WERI-Rb-1 (cell line): Measurements from ENCODE around the gene ZSCAN5A.
A peak's percentile ranks its signal among the peaks of the same experiment; 100 is the strongest.

ENCODE experiments used
- DNase-seq: peaks from one replicate; pipeline ENCODE4 v3.0.0-alpha.2; 2020
- H3K27ac ChIP-seq: fragments of 250-450 bp; sonication (Bioruptor Pico); 2 replicates; pipeline ENCODE4 v1.5.1; 2020; ENCODE audit warnings: mild to moderate bottlenecking, moderate library complexity
- H3K27me3 ChIP-seq: fragments of 250-450 bp; sonication (Bioruptor Pico); 2 replicates; pipeline ENCODE4 v1.5.1; 2021; ENCODE audit warnings: mild to moderate bottlenecking, low read depth, moderate library complexity; ENCODE audit not compliant: insufficient read depth, severe bottlenecking
- H3K36me3 ChIP-seq: fragments of 250-450 bp; sonication (Bioruptor Pico); 2 replicates; pipeline ENCODE4 v1.5.1; 2020; ENCODE audit warnings: mild to moderate bottlenecking, moderate library complexity
- H3K4me3 ChIP-seq: 2 replicates; pipeline ENCODE4 v1.5.1; 2011; ENCODE audit warnings: low read depth, mild to moderate bottlenecking, control low read depth, low read length
- H3K9me3 ChIP-seq: fragments of 250-450 bp; sonication (Bioruptor Pico); 2 replicates; pipeline ENCODE4 v1.5.1; 2021; ENCODE audit warnings: mild to moderate bottlenecking, moderate library complexity; ENCODE audit not compliant: severe bottlenecking
- CTCF ChIP-seq: IDR thresholded peaks from 2 replicates; pipeline ENCODE4 v1.5.1; 2011; ENCODE audit warnings: low read depth, mild to moderate bottlenecking, control low read depth, inconsistent platforms, low read length

ZSCAN5A gene

GRCh38 chr19:56273563-56274117, 41.0 kb downstream of the ZSCAN5A start:
- no peak for TF ChIP-seq CTCF
- H3K27ac ChIP-seq = no peak overlapping the region

GRCh38 chr19:56272161-56272798, 42.4 kb downstream of the ZSCAN5A start, which contains the start of gene EDDM13:
Gene EDDM13 (plus strand): TSS chr19:56272748. CDS start chr19:56272835, 87 bp downstream.
- Histone ChIP-seq H3K4me3 (no peak within 1 kb of the TSS), H3K36me3 (no peaks in the 10 kb centered on the region), H3K27ac (no peak within 1 kb of the TSS), H3K9me3 (no peaks in the 10 kb centered on the region), H3K27me3 (no peaks in the 10 kb centered on the region)
- no peak for TF ChIP-seq CTCF
- DNase-seq = no peak

More at GRCh38 chr19:56273563-56274117, 41.0 kb downstream of the ZSCAN5A start:
- Histone ChIP-seq H3K27me3 (no peaks in the 10 kb centered on the region), H3K9me3 (no peaks in the 10 kb centered on the region), H3K36me3 (no peaks in the 10 kb centered on the region), H3K4me3 (no peak overlapping the region)
- DNase-seq = no peak

GRCh38 chr19:56271151-56271550, 43.5 kb downstream of the ZSCAN5A start:
- no peak for DNase-seq

GRCh38 chr19:56270676-56271075, 44.0 kb downstream of the ZSCAN5A start:
- Histone ChIP-seq H3K9me3 (no peaks in the 10 kb centered on the region), H3K36me3 (no peaks in the 10 kb centered on the region), H3K27me3 (no peaks in the 10 kb centered on the region), H3K4me3 (no peak overlapping the region), H3K27ac (no peak overlapping the region)
- DNase-seq = no peak
- no peak for TF ChIP-seq CTCF

More at GRCh38 chr19:56271151-56271550, 43.5 kb downstream of the ZSCAN5A start:
- TF ChIP-seq CTCF = no peak
- Histone ChIP-seq H3K4me3 (no peak overlapping the region), H3K27ac (no peak overlapping the region), H3K9me3 (no peaks in the 10 kb centered on the region), H3K27me3 (no peaks in the 10 kb centered on the region), H3K36me3 (no peaks in the 10 kb centered on the region)

- no peak overlapping the region for H3K4me3 ChIP-seq
Measured at GRCh38 chr19:56269348-56269747, 45.3 kb downstream of the ZSCAN5A start.

More at GRCh38 chr19:56269348-56269747, 45.3 kb downstream of the ZSCAN5A start:
- Histone ChIP-seq H3K9me3 (no peaks in the 10 kb centered on the region), H3K27ac (no peak overlapping the region), H3K27me3 (no peaks in the 10 kb centered on the region), H3K36me3 (no peaks in the 10 kb centered on the region)
- peak; percentile 31 for DNase-seq
- TF ChIP-seq CTCF = no peak
